Lower leg skin (tissue), 3 donors: ENCODE results near the gene HSF5.

Source experiments
- POLR2A ChIP-seq, 2 donors: fragments of 450-650 bp; IDR thresholded peaks; one replicate each; pipeline ENCODE4 v1.6.1; 2016 to 2017; ENCODE audit warnings: antibody characterized with exemption in 2 of 2, mild to moderate bottlenecking in 1 of 2, moderate library complexity in 1 of 2
- TF ChIP-seq, protein P1 (sequence below), 3 donors: fragments of 450-650 bp; IDR thresholded peaks; one replicate each; pipeline ENCODE4 v1.5.1; 2016; ENCODE audit warnings: antibody characterized with exemption in 3 of 3, mild to moderate bottlenecking in 3 of 3, moderate library complexity in 2 of 3

DNA sequence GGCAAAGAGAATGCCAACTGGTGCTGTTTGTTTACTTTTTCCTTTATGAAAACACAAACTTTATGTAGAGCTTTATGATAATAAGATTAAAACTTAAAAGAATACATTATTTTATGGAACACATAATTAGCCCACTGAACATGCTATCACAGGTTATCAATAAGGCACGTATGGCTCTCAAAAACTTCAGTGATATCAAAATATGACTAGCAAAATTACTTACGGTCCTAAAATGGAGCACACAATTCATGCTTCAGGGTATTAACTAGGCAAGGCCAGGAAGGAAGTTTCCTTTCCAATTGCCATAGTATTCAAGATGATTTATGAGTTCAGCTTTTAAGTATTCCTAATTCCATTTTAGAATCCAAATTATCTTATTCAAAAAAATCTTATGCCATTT is 74.5 kb downstream of the HSF5 start:
- TF ChIP-seq, protein P1, sequence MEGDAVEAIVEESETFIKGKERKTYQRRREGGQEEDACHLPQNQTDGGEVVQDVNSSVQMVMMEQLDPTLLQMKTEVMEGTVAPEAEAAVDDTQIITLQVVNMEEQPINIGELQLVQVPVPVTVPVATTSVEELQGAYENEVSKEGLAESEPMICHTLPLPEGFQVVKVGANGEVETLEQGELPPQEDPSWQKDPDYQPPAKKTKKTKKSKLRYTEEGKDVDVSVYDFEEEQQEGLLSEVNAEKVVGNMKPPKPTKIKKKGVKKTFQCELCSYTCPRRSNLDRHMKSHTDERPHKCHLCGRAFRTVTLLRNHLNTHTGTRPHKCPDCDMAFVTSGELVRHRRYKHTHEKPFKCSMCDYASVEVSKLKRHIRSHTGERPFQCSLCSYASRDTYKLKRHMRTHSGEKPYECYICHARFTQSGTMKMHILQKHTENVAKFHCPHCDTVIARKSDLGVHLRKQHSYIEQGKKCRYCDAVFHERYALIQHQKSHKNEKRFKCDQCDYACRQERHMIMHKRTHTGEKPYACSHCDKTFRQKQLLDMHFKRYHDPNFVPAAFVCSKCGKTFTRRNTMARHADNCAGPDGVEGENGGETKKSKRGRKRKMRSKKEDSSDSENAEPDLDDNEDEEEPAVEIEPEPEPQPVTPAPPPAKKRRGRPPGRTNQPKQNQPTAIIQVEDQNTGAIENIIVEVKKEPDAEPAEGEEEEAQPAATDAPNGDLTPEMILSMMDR (IDR thresholded peaks at IDR 0.05) = no peak
- TF ChIP-seq POLR2A (IDR thresholded peaks at IDR 0.05) = no peak
